ENCODE results near the gene SRPRB. TPM values are rescaled to one million over a fixed set of nuclear protein-coding genes. Genes with fewer than 3 reads are reported as not detected.

Gene SRPRB
- polyA plus RNA-seq, 1 donor from 2014 or later = 46.9 TPM

- Histone ChIP-seq H3K27me3 (ENCODE audit: insufficient read depth, low read depth, low read length) (no peaks in the 10 kb centered on the region), H3K79me2 (replicated peaks; ENCODE audit: insufficient read depth, low read length) (no peaks in the 10 kb centered on the region), H2AFZ (ENCODE audit: low read depth, low read length) (no peak overlapping the region), H3K9me2 (ENCODE audit: insufficient read depth, low read length) (no peaks in the 10 kb centered on the region), H3K27ac (ENCODE audit: low read length) (no peak overlapping the region), H3K4me2 (ENCODE audit: low read length) (no peak overlapping the region), H3K4me3 (ENCODE audit: low read length) (no peak overlapping the region), H3K36me3 (ENCODE audit: insufficient read depth, low read length) (no peaks in the 10 kb centered on the region), H3K9ac (ENCODE audit: low read length) (no peak overlapping the region), H4K20me1 (ENCODE audit: insufficient read depth) (no peaks in the 10 kb centered on the region), H3F3A (ENCODE audit: insufficient read depth, low read length, poor library complexity, severe bottlenecking) (no peaks in the 10 kb centered on the region), H3K9me3 (ENCODE audit: low read length) (no peaks in the 10 kb centered on the region)
- TF ChIP-seq RAD21 (conservative IDR thresholded peaks at IDR 0.05) = no peak
- TF ChIP-seq EP300 (conservative IDR thresholded peaks at IDR 0.05; ENCODE audit: poor library complexity, severe bottlenecking) = no peak
- TF ChIP-seq EZH2 (IDR thresholded peaks at IDR 0.05; ENCODE audit: borderline replicate concordance, insufficient read depth, low read length, poor library complexity, severe bottlenecking) = no peak
- no peak for TF ChIP-seq REST (IDR thresholded peaks at IDR 0.05; ENCODE audit: borderline replicate concordance)
- no peak for TF ChIP-seq SMC3 (conservative IDR thresholded peaks at IDR 0.05; ENCODE audit: poor library complexity)
- no peak for TF ChIP-seq MXI1 (conservative IDR thresholded peaks at IDR 0.05; ENCODE audit: poor library complexity, severe bottlenecking)
- no peak for TF ChIP-seq TAF1 (IDR thresholded peaks at IDR 0.05; ENCODE audit: low read depth)
- no peak for TF ChIP-seq POLR2AphosphoS5 (IDR thresholded peaks at IDR 0.05)
- TF ChIP-seq CTCF (IDR thresholded peaks at IDR 0.05; ENCODE audit: poor library complexity, severe bottlenecking) = no peak
These were observed 29.8 kb downstream of the SRPRB start for GRCh38 chr3:133835418-133835743.

GRCh38 chr3:133835961-133836360 is 30.3 kb downstream of the SRPRB start:
- no peak overlapping the region for H3K9ac ChIP-seq (ENCODE audit: low read length)
- no peaks in the 10 kb centered on the region for H3F3A ChIP-seq (ENCODE audit: insufficient read depth, low read length, poor library complexity, severe bottlenecking)
- TF ChIP-seq RAD21 (conservative IDR thresholded peaks at IDR 0.05) (no peak), TAF1 (IDR thresholded peaks at IDR 0.05; ENCODE audit: low read depth) (no peak), EP300 (conservative IDR thresholded peaks at IDR 0.05; ENCODE audit: poor library complexity, severe bottlenecking) (no peak), MXI1 (conservative IDR thresholded peaks at IDR 0.05; ENCODE audit: poor library complexity, severe bottlenecking) (no peak), SMC3 (conservative IDR thresholded peaks at IDR 0.05; ENCODE audit: poor library complexity) (no peak), CTCF (IDR thresholded peaks at IDR 0.05; ENCODE audit: poor library complexity, severe bottlenecking) (no peak), EZH2 (IDR thresholded peaks at IDR 0.05; ENCODE audit: borderline replicate concordance, insufficient read depth, low read length, poor library complexity, severe bottlenecking) (no peak), POLR2AphosphoS5 (IDR thresholded peaks at IDR 0.05) (no peak), REST (IDR thresholded peaks at IDR 0.05; ENCODE audit: borderline replicate concordance) (no peak)
- H3K4me2 ChIP-seq (ENCODE audit: low read length) = no peak overlapping the region
- no peaks in the 10 kb centered on the region for H3K79me2 ChIP-seq (replicated peaks; ENCODE audit: insufficient read depth, low read length)
- H3K27me3 ChIP-seq (ENCODE audit: insufficient read depth, low read depth, low read length) = no peaks in the 10 kb centered on the region
- no peak overlapping the region for H2AFZ ChIP-seq (ENCODE audit: low read depth, low read length)
- H3K27ac ChIP-seq (ENCODE audit: low read length) = no peak overlapping the region
- no peaks in the 10 kb centered on the region for H4K20me1 ChIP-seq (ENCODE audit: insufficient read depth)
- H3K9me2 ChIP-seq (ENCODE audit: insufficient read depth, low read length) = no peaks in the 10 kb centered on the region
- no peaks in the 10 kb centered on the region for H3K9me3 ChIP-seq (ENCODE audit: low read length)
- H3K36me3 ChIP-seq (ENCODE audit: insufficient read depth, low read length) = no peaks in the 10 kb centered on the region
- H3K4me3 ChIP-seq (ENCODE audit: low read length) = no peak overlapping the region

Measured in neural cell (in vitro differentiated cells).